HT-29 (cell line): ENCODE results near the gene PTPRK. TPM values are rescaled to one million over a fixed set of nuclear protein-coding genes. Genes with fewer than 3 reads are reported as not detected.

ENCODE experiments used
- DNase-seq: peaks from one replicate; pipeline ENCODE4 v3.0.0-alpha.2; 2015; ENCODE audit warnings: low spot score
- total RNA-seq: library from RNA; depleted of rRNA; stranded (reverse); fragments of >200 nt; shearing (Covaris generic); gene quantifications from 2 replicates; pipeline ENCODE4 v1.2.3, GENCODE V29; 2014

Gene PTPRK
- total RNA-seq, 1 experiment from 2014 or later = 190 TPM

DNA sequence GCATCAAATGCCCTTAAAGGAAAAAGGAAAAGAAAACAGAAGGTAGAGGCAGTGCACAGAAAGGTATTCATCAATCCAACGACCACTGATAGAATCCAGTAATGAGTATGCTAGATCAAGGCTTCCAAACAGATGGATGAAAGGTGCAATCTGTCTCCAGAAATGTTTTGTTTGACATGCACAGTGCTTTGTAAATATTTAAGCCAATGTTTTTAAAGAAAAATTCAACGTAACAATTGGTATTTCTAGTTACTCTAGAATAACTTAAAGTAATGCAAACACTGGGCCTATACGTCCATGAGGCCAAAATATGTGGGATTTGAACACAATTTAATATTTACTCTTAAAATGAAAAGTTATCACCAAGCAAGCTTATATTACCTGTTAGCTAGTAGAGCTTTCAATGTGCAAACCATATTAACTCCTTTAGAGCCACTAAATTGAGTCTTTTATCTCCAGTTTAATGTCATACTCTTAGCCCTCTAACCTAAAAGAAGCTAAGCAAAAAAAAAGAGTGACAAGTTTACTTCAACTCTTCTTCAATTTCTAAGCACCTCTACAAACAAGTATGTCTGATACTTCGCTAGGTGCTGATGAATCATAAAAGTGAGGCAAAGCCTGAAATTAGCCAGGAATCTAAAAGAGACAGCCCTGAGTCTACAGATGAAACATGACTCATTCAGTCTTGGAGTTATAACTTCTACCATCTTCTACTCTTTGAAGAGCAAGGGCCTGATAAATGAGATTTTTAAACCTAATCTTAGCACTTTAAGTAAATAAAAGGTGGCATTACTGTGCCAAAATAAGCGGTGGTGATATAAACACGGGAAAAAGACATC is 169.8 kb downstream of the PTPRK start:
- peak; percentile 32 for DNase-seq

DNA sequence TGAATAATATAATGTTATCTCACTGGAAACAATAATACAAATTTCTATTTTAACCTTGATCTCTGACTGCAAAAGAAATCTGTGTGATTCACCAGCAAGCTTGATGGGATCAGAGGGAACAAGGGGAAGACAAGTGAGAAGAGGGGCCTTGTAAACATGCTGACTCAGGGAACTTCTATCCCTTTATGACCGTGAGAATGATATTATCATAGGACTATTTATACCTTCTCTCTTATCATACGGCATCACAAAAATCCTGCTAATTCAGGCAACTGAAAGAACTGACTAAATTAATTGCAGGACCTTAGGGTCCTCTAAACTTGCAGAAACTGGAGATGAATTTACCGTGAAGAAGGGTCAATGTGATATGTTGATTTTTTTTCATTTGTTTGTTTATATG is 173.3 kb downstream of the PTPRK start:
- no peak for DNase-seq

DNA sequence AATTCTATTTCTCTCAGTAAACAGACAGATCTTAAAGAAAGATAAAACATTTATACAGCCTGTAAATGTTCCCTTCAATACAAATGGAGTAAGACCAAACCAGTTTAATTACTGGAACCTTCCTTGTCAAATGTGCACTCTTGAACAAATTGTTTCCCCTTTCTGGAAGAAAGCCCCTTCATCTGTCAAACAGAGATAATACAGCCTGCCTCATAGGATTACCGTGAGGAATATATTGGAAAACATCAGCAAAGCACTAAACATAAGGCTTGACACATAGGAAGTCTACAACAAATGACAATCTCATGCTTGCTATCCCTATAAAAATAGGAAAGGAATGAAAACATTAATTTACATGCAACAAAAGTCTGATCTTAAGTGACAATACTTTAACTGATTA is 173.8 kb downstream of the PTPRK start:
- no peak for DNase-seq

DNA sequence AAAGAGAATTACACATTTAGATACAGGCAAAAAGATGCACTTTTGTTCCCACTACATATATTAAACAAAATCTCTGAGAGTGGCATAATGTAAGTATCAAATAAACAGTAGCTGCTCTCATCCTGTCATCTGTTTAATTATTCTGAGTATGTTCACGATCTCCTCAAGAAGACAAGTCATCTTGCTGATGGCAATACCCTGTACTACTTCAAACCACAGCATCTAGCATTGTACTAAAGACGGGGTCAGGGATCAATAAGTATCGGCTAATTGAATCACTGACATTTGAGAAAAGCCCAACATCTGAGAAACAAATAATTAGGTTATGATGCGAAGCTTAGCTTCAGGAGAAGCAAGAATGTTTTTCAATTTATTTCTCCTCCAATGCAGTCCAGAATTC is 175.1 kb downstream of the PTPRK start:
- no peak for DNase-seq

DNA sequence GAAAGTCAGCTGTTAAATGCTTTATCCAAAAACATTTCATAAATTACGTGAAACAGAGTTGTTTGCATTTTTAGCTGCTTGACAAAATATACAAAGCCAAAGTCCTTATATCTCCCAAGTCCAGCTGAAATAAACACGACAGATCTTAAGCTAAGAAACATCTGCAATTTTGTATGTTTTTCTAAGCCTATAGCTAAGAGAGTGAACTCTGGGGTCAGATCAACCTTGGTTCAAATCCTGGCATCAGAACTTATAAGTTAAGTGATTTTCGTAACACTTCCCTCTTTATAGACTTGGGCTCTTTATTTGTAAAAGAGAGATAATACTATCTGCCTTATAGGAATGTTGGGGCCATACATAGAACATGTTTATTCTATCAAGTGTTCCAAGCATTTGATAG is 176.7 kb downstream of the PTPRK start:
- no peak for DNase-seq

DNA sequence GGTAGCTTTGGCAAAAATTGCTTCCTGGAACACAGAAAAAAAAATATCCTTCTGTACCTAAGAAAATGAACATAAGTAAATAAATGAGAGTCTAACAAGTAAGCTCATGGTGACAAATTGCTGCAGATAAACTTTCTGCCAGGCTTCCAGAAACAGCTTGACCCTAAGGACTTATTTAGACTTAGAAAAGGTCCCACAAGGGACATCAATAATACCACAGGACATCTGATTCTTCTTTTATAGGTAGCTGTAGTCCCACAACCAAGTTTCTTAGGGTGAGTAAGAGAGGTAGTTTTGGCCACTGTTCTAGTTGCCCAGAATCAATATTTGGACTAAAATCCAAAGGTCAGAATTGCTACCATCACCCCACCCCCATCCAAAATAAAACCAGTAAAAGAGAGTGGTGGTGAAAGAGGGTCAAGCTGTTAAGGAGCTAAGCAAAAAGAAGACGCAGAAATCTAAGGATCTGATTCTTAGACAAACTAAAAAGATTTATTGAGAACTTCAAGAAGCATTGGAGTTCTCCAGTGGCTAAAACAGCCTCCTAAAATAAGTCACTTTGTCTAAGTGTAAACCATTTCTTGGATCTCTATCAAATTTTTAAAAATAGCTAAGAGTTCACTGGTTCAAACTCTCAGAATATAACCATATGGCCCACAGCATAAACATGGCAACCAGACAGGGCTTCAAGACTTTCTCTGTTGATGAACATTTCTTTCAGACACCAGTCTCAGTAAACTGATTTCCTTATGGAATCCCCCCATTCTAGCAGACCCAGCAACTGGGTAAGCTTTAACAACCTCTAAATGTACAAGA is 180.6 kb downstream of the PTPRK start:
- DNase-seq = peak; percentile 10

DNA sequence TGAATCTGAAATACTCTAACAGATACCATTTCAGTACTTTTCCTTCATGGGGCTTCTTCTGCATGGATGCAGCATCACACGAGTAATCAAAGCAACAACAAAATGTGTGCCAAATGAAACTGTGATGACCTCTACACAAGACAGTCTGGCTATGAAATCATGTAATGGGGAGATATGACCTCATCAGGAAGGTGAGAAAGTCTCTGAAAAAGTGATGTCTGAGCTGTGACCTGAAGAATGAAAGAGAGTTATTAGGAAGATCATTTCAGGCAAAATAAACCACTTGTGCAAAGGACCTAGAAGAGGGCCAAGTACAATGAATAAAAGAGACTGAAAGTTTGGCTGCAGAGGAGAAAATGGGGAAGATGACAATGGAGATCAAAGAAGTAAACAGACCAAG is 182.8 kb downstream of the PTPRK start:
- no peak for DNase-seq

DNA sequence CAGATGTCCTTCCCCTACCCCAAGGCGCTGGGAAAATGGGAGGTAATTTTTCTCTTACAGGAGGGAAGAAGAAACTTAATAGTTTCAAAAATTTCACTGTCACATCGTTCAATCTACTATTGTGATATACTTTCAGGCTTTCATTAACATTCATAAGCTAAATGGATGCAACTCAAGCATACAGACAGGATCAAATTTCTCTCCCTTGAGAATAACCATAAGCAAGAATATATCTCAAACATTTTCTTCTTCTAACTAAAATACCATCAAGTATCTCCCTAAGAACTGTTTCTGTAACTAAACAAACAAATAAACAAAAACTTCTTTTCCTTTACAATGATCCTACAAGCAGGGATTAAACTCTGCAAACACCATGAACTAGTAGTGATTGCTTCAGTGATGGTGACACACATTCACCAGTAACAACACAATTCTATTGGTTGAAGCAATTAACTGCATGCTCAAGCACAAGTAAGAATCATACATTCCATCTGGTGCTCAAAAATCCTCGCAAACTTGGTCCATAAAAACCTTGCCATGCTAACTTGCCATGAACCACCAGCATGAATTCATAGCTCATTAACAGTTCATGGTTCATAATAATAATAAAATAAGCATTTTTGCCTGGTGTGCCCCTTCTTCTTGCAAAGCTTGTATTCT is 183.8 kb downstream of the PTPRK start:
- no peak for DNase-seq

DNA sequence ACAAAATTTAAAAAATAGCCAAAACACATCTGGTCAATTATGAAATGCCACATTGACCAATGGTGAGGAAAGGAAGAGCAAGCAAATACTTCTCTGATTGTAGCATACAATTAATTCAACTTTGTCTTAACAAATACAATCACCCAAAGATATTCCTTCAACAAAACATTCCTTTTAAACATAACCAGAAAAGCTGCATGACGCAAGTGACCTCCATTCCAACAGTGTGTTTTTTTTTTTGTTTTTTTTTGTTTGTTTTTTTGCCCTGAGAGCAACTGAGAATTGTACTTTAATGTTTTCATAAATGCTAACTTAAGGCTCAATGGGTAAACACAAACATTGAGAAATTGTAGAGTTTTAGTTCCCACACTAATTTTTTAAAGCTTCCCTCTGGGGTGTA is 184.4 kb downstream of the PTPRK start:
- DNase-seq = no peak

DNA sequence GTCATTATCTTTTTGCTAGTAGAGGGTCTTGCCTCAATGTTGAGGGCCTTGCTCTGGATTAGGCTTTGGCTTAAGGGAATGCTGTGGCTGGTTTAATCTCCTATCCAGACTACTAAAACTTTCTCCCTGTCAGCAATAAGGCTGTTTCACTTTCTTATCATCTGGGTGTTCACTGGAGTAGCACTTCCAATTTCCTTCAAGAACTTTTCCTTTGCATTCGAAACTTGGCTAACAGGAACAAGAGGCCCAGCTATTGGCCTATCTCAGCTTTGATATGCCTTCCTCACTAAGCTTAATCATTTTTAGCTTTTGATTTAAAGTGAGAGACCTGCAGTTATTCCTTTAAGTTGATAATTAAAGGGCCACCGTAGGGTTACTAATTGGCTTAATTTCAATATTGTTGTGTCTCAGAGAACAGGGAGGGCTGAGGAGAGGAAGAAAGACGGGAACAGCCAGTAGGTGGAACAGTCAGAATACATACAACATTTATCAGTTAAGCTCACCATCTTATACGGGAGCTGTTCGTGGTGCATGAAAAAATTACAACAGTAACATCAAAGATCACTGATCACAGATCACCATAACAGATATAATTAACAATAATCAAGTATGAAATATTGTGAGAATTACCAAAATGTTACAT is 186.7 kb downstream of the PTPRK start:
- DNase-seq = no peak

DNA sequence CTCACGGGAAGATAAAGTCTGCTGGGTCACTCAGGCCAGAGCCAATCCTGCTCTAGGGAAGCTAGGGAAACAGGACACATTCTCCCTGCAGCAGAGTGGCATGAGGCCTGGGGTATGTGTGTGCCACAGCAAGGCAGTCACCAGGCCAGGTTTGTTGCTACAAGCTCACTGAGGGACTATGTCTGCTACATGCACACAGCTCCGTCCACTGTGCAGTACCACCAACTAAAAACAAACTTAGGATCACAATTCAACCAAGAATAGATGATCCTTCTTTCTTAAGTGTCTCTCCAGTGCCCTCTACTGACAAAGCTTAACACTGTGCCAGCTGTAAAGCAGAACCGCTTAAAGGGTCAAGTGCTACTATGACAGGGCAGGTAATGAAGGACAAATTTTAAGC is 192.5 kb downstream of the PTPRK start:
- DNase-seq = peak; percentile 29

DNA sequence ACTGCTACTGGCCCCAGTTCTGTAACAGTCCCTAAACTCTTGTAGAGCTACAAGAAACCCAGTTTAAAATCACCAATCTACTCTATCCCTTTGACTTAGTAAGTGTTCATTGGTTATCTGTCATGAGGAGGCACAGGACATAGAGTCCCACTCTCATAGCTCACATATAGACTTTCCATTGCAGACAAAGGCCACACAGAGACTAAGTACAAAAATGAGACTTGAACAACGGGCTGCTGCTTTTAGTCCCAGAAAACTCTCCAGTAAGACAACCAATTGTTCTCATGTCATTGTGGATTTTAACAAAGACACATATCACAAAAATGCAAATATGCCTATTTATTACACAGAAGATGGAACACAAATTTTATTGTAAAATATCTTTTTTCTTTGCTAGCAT is 197.4 kb downstream of the PTPRK start:
- no peak for DNase-seq

DNA sequence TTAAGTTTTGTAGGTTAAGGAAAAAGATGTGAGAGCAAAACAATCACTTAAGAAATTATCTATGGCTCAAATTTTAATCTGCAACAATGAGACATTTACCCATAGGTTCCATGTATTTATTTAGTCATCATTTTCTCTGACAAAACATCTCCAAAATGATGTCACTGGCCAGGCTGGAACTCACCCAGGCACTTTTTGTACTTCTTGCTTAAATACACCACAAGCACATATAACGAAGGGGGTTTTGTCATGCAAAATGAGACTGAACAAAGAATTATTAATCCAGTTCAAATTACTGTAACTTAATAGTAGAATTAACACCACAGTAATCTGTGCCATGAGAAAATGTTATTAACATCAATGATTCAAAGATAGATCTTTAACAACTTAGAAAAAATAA is 200.5 kb downstream of the PTPRK start:
- no peak for DNase-seq

DNA sequence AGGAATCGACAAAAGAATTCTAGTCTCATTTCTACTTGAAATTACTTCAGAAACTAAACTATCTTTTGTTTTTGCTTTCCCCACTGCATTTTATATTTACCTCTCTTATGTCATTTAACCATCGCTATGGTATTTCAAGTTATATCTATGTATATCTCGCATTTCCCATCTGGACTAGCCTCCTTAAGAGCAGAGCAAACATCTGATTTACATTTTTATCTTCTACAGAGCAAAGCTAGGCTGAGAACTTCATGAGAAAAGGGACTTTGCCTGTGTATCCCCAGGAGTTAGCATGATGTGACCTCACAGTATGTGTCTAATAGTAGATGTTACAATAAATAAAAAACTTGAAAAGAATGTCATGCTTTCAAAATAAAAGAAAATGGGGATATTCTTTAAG is 201.2 kb downstream of the PTPRK start:
- no peak for DNase-seq

DNA sequence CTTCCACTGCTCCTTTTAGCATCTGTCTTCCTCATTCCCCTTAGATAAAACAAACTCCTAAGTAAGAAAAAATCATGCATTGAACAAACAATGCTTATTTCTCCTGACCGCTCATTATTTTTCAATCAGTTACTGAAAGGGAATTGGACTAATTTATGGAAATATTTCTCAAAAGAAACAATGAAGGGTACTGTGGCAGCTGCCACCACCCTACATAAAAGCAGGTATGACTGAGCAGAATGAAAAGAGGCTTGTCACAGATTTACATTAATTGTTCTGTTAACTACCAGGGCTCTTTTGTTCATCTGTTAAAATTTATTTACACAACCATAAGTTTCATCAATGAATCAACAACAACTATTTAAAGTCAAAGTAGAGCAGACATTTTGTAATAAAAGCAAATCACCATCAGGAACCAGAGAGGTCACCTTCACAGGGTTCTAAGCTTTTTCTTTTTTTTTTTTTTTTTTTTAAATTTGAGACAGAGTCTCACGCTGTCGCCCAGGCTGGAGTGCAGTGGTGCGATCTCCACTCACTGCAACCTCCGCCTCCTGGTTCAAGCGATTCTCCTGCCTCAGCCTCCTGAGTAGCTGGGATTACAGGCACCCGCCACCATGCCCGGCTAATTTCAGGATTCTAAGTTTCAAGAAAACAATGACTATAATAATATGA is 204.0 kb downstream of the PTPRK start:
- no peak for DNase-seq

DNA sequence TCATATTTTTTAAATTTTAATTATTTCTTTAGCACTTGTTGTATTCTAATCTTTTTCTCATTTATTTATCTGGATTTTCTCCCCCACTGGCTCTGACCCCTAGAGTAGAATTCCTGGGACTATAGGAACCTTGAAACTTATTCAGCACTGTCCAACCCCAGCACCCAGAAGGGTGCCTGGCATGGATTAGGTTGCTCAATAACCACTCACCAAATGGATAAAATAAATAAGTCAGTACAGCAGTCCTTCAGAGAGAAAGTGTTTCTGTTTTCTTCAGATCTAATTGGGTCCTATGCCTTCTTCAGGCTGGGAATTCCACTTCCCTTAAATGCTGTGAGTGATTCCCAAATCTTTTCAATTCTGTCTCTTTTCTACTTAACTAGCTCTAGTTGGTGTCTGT is 206.2 kb downstream of the PTPRK start:
- no peak for DNase-seq

DNA sequence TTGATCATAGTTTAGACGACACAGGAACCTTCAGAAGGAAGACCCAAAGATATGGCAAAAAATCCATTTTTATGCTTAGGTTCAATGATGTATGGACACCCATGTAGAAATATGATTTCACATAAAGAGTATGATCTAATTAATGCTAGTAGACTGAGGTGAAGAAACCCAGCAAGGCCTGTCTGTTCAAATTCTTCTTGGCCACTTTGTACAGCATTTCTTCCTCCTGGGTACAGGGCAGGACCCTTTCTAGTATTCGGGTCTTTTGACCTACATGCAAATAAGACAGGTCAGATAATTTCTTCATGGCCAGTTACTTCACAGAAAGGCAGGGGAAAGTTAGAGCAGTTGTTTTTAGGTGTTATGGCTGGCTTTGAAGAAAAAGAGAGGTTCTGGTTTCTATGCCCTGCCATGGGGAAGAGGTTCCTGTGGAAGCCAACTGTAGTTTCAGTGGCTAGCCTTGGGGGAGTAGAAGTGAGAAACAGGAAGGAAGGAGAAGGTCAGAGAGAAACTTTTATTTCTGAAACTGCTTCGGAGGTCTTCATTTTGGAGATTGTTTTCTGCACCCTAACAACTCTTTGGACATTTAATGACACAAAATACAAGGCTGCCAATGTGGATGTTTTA is 208.3 kb downstream of the PTPRK start:
- no peak for DNase-seq

DNA sequence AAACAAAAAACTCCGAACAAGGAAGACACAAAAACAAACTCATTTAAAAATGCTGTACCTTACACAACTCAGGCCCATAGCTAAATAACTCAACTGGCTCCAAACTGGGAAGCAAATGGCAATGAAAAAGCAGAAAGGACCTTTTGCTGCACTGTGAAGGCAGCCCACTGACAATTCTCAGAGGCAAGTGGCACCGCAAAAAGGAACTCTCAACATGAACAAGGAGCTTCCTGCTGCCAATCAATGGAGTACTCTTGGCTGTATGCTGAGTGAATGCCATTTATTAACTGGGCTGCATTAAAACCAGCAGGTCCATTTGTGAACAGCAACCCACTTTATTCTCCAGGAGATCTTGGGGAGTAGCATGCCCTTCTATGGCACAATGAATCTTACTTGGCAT is 209.9 kb downstream of the PTPRK start:
- no peak for DNase-seq

DNA sequence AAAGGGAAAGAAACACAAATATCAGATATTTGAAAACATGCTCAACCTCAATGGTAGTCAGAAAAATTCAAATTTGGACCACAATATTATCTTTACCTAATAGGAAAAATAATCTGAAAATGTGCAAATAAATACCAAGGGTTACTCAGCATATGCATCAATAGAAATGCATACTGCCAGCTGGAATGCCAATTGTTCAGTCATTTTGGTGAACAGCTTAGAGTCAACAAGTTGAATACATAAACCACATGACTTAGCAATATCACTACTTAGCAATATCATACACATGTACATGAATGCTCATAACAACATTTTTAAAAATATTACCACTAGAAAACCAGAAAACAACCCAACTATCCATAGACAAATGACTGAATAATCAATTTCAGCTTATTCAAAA is 212.7 kb downstream of the PTPRK start:
- DNase-seq = no peak

DNA sequence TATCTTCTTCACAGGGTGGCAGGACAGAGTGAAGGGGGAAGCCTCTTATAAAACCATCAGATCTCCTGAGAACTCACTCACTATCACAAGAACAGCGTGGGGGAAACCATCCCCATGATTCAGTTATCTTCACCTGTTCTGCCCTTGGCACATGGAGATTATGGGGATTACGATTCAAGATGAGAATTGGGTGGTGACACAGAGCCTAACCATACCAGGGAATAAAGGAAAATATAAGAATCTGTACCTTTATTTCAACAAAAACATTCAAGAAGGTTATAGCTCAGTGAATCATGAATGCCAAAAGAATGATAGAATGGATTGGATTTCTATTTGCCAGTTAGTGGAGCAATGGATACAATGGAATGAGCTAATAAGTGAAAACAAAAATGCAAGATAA is 214.4 kb downstream of the PTPRK start:
- DNase-seq = no peak

DNA sequence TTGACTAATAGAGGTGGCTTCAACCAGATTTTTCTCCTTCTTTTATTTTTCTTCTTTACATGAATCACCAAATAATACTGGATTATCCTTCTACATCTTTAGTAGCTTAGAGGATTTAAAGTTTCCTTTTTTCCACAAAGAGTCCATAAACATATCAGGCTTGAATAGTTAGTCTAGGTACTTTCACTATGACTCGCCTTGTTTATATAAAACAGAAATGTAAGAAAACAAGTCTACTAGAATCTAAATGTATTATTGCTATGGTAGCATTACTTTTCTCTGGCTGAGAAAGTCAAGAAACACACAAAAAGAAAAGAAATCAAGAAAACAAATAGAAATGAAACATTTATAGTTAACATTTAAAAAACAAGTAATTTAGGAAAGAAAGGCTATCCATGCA is 215.2 kb downstream of the PTPRK start:
- DNase-seq = no peak
